H1 (cell line): Measurements from ENCODE around the gene LY6G6D. TPM values are rescaled to one million over a fixed set of nuclear protein-coding genes. Genes with fewer than 3 reads are reported as not detected.

Experiments used
- CTCF ChIA-PET: fragments of 300-600 bp; sonication (Branson Sonifier 250); formaldehyde crosslinking; loops from one replicate; lab custom pipeline; 2021; ENCODE audit not compliant: partially characterized antibody; lab: Charles Lee
- POLR2A ChIA-PET: fragments of 300-600 bp; sonication (Branson Sonifier 250); formaldehyde crosslinking; loops from one replicate; lab custom pipeline; 2021; ENCODE audit warnings: inconsistent platforms; ENCODE audit not compliant: partially characterized antibody; lab: Charles Lee
- DNase-seq, 2 experiments: peaks; one replicate each; pipeline versions ENCODE4 v3.0.0 to v3.0.0-alpha.2; 2010 to 2022; ENCODE audit warnings: low spot score in 2 of 2, low read depth in 1 of 2, mixed read lengths in 1 of 2
- FAIRE-seq: peaks from 2 replicates; lab custom pipeline; 2011; peaks lifted over from hg19 to GRCh38; lab: Jason Lieb, UNC
- H2AFZ ChIP-seq: 2 replicates; pipeline ENCODE4 v1.8.1; 2012; ENCODE audit warnings: low read length, inconsistent platforms
- H2AK5ac ChIP-seq: 2 replicates; pipeline ENCODE4 v1.6.1; 2013; ENCODE audit warnings: low read depth, low read length
- H2BK120ac ChIP-seq: replicated peaks from 2 replicates; pipeline ENCODE3; 2013; ENCODE audit warnings: low read depth, low read length, inconsistent platforms
- H2BK12ac ChIP-seq: 2 replicates; pipeline ENCODE4 v1.6.1; 2013; ENCODE audit warnings: low read depth, low read length
- H2BK15ac ChIP-seq: 2 replicates; pipeline ENCODE4 v1.6.1; 2013; ENCODE audit warnings: low read length
- H2BK20ac ChIP-seq: 2 replicates; pipeline ENCODE4 v1.6.1; 2013; ENCODE audit warnings: low read length
- H2BK5ac ChIP-seq: 2 replicates; pipeline ENCODE4 v1.6.1; 2013; ENCODE audit warnings: low read depth, low read length
- H3K14ac ChIP-seq: 2 replicates; pipeline ENCODE4 v1.6.1; 2013; ENCODE audit warnings: inconsistent platforms; ENCODE audit not compliant: insufficient read length
- H3K18ac ChIP-seq: 2 replicates; pipeline ENCODE4 v1.6.1; 2013; ENCODE audit warnings: low read length; ENCODE audit errors: extremely low read depth
- H3K23ac ChIP-seq: 2 replicates; pipeline ENCODE4 v1.6.1; 2013; ENCODE audit warnings: inconsistent platforms; ENCODE audit not compliant: insufficient read length
- H3K23me2 ChIP-seq: 2 replicates; pipeline ENCODE4 v1.6.1; 2013; ENCODE audit warnings: low read depth, low read length
- H3K27ac ChIP-seq: 2 replicates; pipeline ENCODE4 v1.6.1; 2011; ENCODE audit warnings: low read depth, low read length, inconsistent platforms
- H3K27me3 ChIP-seq, 4 experiments: replicated peaks in 1 of 4; 1 replicate in 1 of 4; 2 replicates in 3 of 4; pipeline versions ENCODE4 v1.6.1 to v1.8.1; 2011 to 2013; ENCODE audit warnings: low read length in 3 of 4, mild to moderate bottlenecking in 3 of 4, inconsistent platforms in 2 of 4, mixed read lengths in 2 of 4, moderate library complexity in 1 of 4; ENCODE audit not compliant: control insufficient read depth in 3 of 4, insufficient read depth in 3 of 4; ENCODE audit errors: extremely low read depth in 1 of 4
- H3K36me3 ChIP-seq, 4 experiments: 2 replicates each; pipeline versions ENCODE4 v1.6.1 to v1.8.1; 2011 to 2013; ENCODE audit warnings: mild to moderate bottlenecking in 4 of 4, low read length in 3 of 4, moderate library complexity in 2 of 4, control low read depth in 1 of 4, inconsistent platforms in 1 of 4; ENCODE audit not compliant: insufficient read depth in 4 of 4, control insufficient read depth in 2 of 4
- H3K4ac ChIP-seq: replicated peaks from 2 replicates; pipeline ENCODE3; 2013; ENCODE audit warnings: low read length, low read depth, mixed read lengths, inconsistent platforms; ENCODE audit not compliant: insufficient read length
- H3K4me1 ChIP-seq, 4 experiments: replicated peaks in 1 of 4; 1 replicate in 1 of 4; 2 replicates in 3 of 4; pipeline versions ENCODE4 v1.6.1 to v1.8.1; 2011 to 2013; ENCODE audit warnings: low read length in 3 of 4, inconsistent platforms in 2 of 4, mixed read lengths in 1 of 4; ENCODE audit not compliant: insufficient read depth in 4 of 4, control insufficient read depth in 3 of 4
- H3K4me2 ChIP-seq, 2 experiments: 2 replicates each; pipeline versions ENCODE4 v1.6.1 to v1.8.1; 2011 to 2013; ENCODE audit warnings: low read depth in 2 of 2, low read length in 2 of 2, control low read depth in 1 of 2, inconsistent platforms in 1 of 2, mild to moderate bottlenecking in 1 of 2; ENCODE audit not compliant: insufficient read depth in 1 of 2
- H3K4me3 ChIP-seq, 4 experiments: fragments of 200-600, 300-600 bp in 1 of 4; sonication (generic), shearing (Covaris generic), sonication (Bioruptor Twin) in 1 of 4; 2 replicates each; pipeline versions ENCODE4 v1.5.1 to v1.8.1; 2011 to 2016; ENCODE audit warnings: low read length in 4 of 4, low read depth in 3 of 4, control low read depth in 2 of 4, inconsistent platforms in 2 of 4, mild to moderate bottlenecking in 2 of 4, mixed read lengths in 1 of 4, moderate library complexity in 1 of 4; ENCODE audit not compliant: insufficient read depth in 2 of 4; ENCODE audit errors: extremely low read depth in 1 of 4
- H3K56ac ChIP-seq: replicated peaks from 2 replicates; pipeline ENCODE3; 2013; ENCODE audit warnings: low read depth, mild to moderate bottlenecking, mixed read lengths, low read length, inconsistent platforms; ENCODE audit not compliant: insufficient read length
- H3K79me1 ChIP-seq: 2 replicates; pipeline ENCODE4 v1.6.1; 2013; ENCODE audit warnings: low read depth, low read length, control low read depth
- H3K79me2 ChIP-seq, 2 experiments: 2 replicates each; pipeline versions ENCODE4 v1.6.1 to v1.8.1; 2012 to 2013; ENCODE audit warnings: low read length in 2 of 2, mild to moderate bottlenecking in 2 of 2, inconsistent platforms in 1 of 2; ENCODE audit not compliant: insufficient read depth in 2 of 2, control insufficient read depth in 1 of 2
- H3K9ac ChIP-seq, 4 experiments: replicated peaks in 1 of 4; 1 replicate in 1 of 4; 2 replicates in 3 of 4; pipeline versions ENCODE4 v1.6.1 to v1.8.1; 2011 to 2013; ENCODE audit warnings: low read depth in 3 of 4, low read length in 3 of 4, control low read depth in 2 of 4, mild to moderate bottlenecking in 2 of 4, moderate library complexity in 2 of 4, inconsistent platforms in 1 of 4; ENCODE audit errors: extremely low read depth in 1 of 4
- H3K9me3 ChIP-seq, 2 experiments: 2 replicates each; pipeline versions ENCODE4 v1.6.1 to v1.8.1; 2012 to 2013; ENCODE audit warnings: mild to moderate bottlenecking in 2 of 2, moderate library complexity in 2 of 2, control low read depth in 1 of 2, inconsistent platforms in 1 of 2, low read depth in 1 of 2, low read length in 1 of 2, mixed read lengths in 1 of 2; ENCODE audit not compliant: insufficient read depth in 2 of 2
- H4K20me1 ChIP-seq, 2 experiments: replicated peaks in 1 of 2; 2 replicates each; pipeline versions ENCODE3 to v1.8.1; 2011 to 2013; ENCODE audit warnings: inconsistent platforms in 2 of 2, low read length in 2 of 2, mild to moderate bottlenecking in 1 of 2; ENCODE audit not compliant: insufficient read depth in 2 of 2, control insufficient read depth in 1 of 2
- H4K5ac ChIP-seq: 2 replicates; pipeline ENCODE4 v1.6.1; 2013; ENCODE audit warnings: low read length, low read depth, mixed read lengths, inconsistent platforms; ENCODE audit not compliant: insufficient read length
- H4K8ac ChIP-seq: 2 replicates; pipeline ENCODE4 v1.8.0; 2013; ENCODE audit warnings: mild to moderate bottlenecking, moderate library complexity, low read length, inconsistent platforms; ENCODE audit not compliant: insufficient read depth; ENCODE audit errors: extremely low read depth
- H4K91ac ChIP-seq: replicated peaks from 2 replicates; pipeline ENCODE3; 2013; ENCODE audit warnings: low read length, mixed read lengths, inconsistent platforms; ENCODE audit not compliant: insufficient read length
- NRF1 ChIP-seq: IDR thresholded peaks from 2 replicates; pipeline ENCODE4 v1.6.1; 2011; ENCODE audit warnings: mild to moderate bottlenecking, low read depth, low read length, improper control_type of control experiment
- POLR2A ChIP-seq, 2 experiments: IDR thresholded peaks; 1 replicate in 1 of 2; 2 replicates in 1 of 2; pipeline ENCODE4 v1.6.1; 2011; ENCODE audit warnings: low read depth in 2 of 2, low read length in 2 of 2, mild to moderate bottlenecking in 2 of 2; ENCODE audit errors: control extremely low read depth in 1 of 2
- RNF2 ChIP-seq: fragments of 200-900, 300-1000 bp; sonication (generic); IDR thresholded peaks from 2 replicates; pipeline ENCODE4 v1.7.1; 2016; ENCODE audit warnings: borderline replicate concordance, low read depth, mild to moderate bottlenecking, antibody characterized with exemption, low read length; ENCODE audit not compliant: poor library complexity, severe bottlenecking; ENCODE audit errors: missing control alignments
- whole genome bisulfite sequencing, 2 experiments: shearing (Covaris generic) in 1 of 2; methylation state at CpG; one replicate each; pipeline versions ENCODE4 v1.1.6 to v1.1.7; 2013 to 2015; ENCODE audit warnings: low lambda C conversion rate in 2 of 2, mixed read lengths in 2 of 2, inconsistent platforms in 1 of 2, low coverage in 1 of 2, missing lambda C conversion rate in 1 of 2; ENCODE audit not compliant: insufficient replicate concordance in 2 of 2, insufficient coverage in 1 of 2, insufficient read length in 1 of 2; ENCODE audit errors: extremely low coverage in 1 of 2, missing lambda C conversion rate in 1 of 2; 5-methylcytosine and 5-hydroxymethylcytosine counted together
- polyA plus RNA-seq, 7 experiments: library from polyadenylated mRNA; depleted of rRNA in 3 of 7; stranded (reverse) in 5 of 7; unstranded in 2 of 7; fragments of >200 nt in 5 of 7; fragments of 200-250 nt in 2 of 7; gene quantifications; 1 replicate in 5 of 7; 2 replicates in 1 of 7; 4 replicates in 1 of 7; pipeline versions ENCODE4 v1.2.1 to v1.2.3, GENCODE V29; 2011 to 2013; ENCODE audit warnings: missing spikeins in 2 of 7, mixed read lengths in 2 of 7
- total RNA-seq: library from RNA; stranded (reverse); fragmentation: NEBNext Ultra II Directional; extraction: Animal tissue kit (Norgen Biotek cat#: 25700); gene quantifications from 2 replicates; pipeline ENCODE4 v1.2.1, GENCODE V29; 2021

The LY6G6D gene
- total and polyA plus RNA-seq, 2 of the 8 experiments (the other 6 are each of a cell fraction or from before 2014, with no cell fraction given): 1.8 TPM; not detected in 1

DNA sequence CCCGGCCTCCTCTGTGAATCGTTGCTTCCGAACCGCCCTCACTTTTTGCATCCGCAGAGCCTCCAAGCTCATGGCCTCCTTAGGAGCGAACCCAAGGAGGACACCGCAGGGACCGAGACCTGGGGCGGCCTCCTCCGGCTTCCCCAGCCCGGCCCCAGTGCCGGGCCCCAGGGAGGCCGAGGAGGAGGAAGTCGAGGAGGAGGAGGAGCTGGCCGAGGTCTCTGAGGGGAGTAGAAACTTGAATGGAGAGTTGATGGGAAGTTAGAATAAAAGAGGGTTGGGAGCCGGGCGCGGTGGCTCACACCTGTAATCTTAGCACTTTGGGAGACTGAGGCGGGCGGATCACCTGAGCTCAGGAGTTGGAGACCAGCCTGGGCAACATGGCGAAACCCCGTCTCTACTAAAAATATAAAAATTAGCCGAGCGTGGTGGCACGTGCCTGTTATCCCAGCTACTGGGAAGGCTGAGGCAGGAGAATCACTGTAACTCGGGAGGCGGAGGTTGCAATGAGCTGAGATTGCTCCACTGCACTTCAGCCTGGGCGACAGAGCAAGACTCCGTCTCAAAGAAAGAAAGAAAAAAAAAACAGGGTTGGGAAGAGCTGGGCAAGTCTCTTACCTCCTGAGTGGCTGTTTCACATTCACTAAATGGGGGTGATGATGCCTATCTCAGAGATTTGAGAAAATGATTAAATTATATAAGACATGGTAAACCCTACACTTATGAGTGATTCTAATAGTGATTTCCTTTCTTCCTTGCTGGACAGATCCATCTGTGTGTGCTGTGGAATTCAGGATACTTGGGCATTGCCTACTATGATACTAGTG is 25.5 kb downstream of the LY6G6D start:
- Histone ChIP-seq H3K9ac (peak overlapping the region; percentile 70 to 96 (median 92)), H3K36me3 (peaks cover 0 to 12% (median 0%) of the 10 kb centered on the region in 4 experiments; a peak in 3 of 8 replicates), H3K23ac (no peak overlapping the region), H2AFZ (no peak overlapping the region), H3K4me3 (peak overlapping the region; percentile 36 to 65 (median 47))
- no peak for FAIRE-seq
- CTCF ChIA-PET: interaction anchor here (0.8 to 5.9 kb wide), 14 partner anchors 11 to 160 kb away, joined by 3 to 52 read pairs (median 4); partner anchors contain the start of genes DDAH2, MPIG6B, SAPCD1 and VARS1
- TF ChIP-seq POLR2A (IDR thresholded peaks at IDR 0.05; ENCODE audit: control extremely low read depth in 1 of 2, low read depth in 2 of 2, low read length in 2 of 2) (peak in 1 of 2 experiments; percentile 58; a peak in 1 of 3 replicates), NRF1 (no peak), RNF2 (peak; percentile 15)
- TF ChIP-seq, all 59 proteins: peak for 2
- H3K23me2 ChIP-seq: peaks cover 11% of the 10 kb centered on the region
- 57% methylated on average over 26 of the region's 29 CpGs; no CpG with 5 or more reads in 1 of the 2 experiments for WGBS, 2 experiments
- H2AK5ac ChIP-seq: peak overlapping the region; percentile 68
- peak overlapping the region; percentile 88; the same call in 1 of the 2 replicates for H2BK12ac ChIP-seq
- H3K14ac ChIP-seq: no peak overlapping the region
- H4K8ac ChIP-seq: peak overlapping the region; percentile 98; the same call in 1 of the 2 replicates
- peak overlapping the region; percentile 92 for H3K27ac ChIP-seq
- peak overlapping the region; percentile 80 for H3K56ac ChIP-seq
- H3K9me3 ChIP-seq: no peaks in the 10 kb centered on the region; a peak in 1 of 4 replicates
- H3K79me1 ChIP-seq: no peaks in the 10 kb centered on the region
- peak overlapping the region; percentile 98 for H3K18ac ChIP-seq
- peak overlapping the region; percentile 58 for H2BK120ac ChIP-seq
- POLR2A ChIA-PET: interaction anchor here (0.6 to 8.7 kb wide), 44 partner anchors 10 to 199 kb away, joined by 3 to 73 read pairs (median 8); partner anchors contain the start of genes ABHD16A, APOM, ATP6V1G2 and BAG6
- H3K4me1 ChIP-seq: peaks cover 16 to 22% (median 21%) of the 10 kb centered on the region in 4 experiments
- peak overlapping the region; percentile 86 to 99 for H3K4me2 ChIP-seq
- H3K79me2 ChIP-seq: peaks cover 0 to 10% of the 10 kb centered on the region in 2 experiments; a peak in 2 of 4 replicates
- peak overlapping the region; percentile 93; the same call in 1 of the 2 replicates for H2BK15ac ChIP-seq
- H2BK5ac ChIP-seq: peak overlapping the region; percentile 98
- no peaks in the 10 kb centered on the region for H3K27me3 ChIP-seq
- DNase-seq: no peak
- peak overlapping the region; percentile 75 for H4K91ac ChIP-seq
- no peaks in the 10 kb centered on the region for H4K20me1 ChIP-seq
- peak overlapping the region; percentile 70 for H4K5ac ChIP-seq
- 0 out of 2 replicates have a peak overlapping the region, but pooled peaks have one; percentile 75 for H2BK20ac ChIP-seq
- peak overlapping the region; percentile 40 for H3K4ac ChIP-seq
